ENCODE results near the gene DOCK2. TPM values are rescaled to one million over a fixed set of nuclear protein-coding genes. Genes with fewer than 3 reads are reported as not detected.

The DOCK2 gene
- total and polyA plus RNA-seq, 2 experiments from 2014 or later: 6.5 to 10.4 TPM

DNA sequence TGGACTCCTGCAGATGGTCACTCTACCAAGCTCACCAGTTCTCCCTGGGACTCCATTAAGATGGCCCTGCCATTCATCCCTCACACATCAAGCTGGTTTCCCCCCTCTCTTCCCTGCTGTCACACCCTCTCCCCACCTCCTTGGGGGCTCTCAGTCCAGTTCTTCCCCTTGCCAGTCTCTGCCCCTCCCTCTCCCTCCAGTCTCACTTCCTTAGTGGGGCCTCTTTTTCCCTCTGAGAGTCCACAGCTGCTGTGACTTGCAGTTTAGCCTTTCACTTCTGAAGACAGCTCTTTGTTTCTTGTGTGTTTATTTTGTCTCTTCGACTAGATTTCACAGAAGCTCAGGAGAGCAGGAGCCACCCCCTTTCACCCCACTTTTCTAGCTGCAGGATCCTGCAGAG is 10.5 kb downstream of the DOCK2 start:
- Histone ChIP-seq H3K9ac (no peak overlapping the region), H3K4me2 (ENCODE audit: unreplicated experiment) (no peak overlapping the region), H3K4me1 (ENCODE audit: insufficient read depth) (peaks cover 38% of the 10 kb centered on the region), H3K9me3 (ENCODE audit: low read depth) (no peaks in the 10 kb centered on the region), H3K4me3 (no peak overlapping the region), H3K9me2 (ENCODE audit: insufficient read depth) (no peaks in the 10 kb centered on the region), H3K27ac (peak overlapping the region; percentile 81), H3K79me2 (ENCODE audit: insufficient read depth) (no peaks in the 10 kb centered on the region), H2AFZ (peak overlapping the region; percentile 32; the same call in 1 of the 2 replicates), H3K27me3 (replicated peaks; ENCODE audit: insufficient read depth) (no peaks in the 10 kb centered on the region), H4K20me1 (ENCODE audit: insufficient read depth) (no peaks in the 10 kb centered on the region), H3K36me3 (ENCODE audit: low read depth) (no peaks in the 10 kb centered on the region), H3F3A (ENCODE audit: insufficient read depth) (peaks cover 33% of the 10 kb centered on the region)
- in situ Hi-C loops (cut with MboI): no loop called here
- 8 to 41% methylated on average over 1 of the region's 1 CpG for WGBS, 2 experiments (ENCODE audit: low coverage in 1 of 2, low lambda C conversion rate in 2 of 2, missing lambda C conversion rate in 2 of 2)
- no peak for TF ChIP-seq EZH2 (IDR thresholded peaks at IDR 0.05; ENCODE audit: insufficient read depth, poor library complexity, severe bottlenecking)
- no peak for TF ChIP-seq EZH2phosphoT487 (IDR thresholded peaks at IDR 0.05; ENCODE audit: insufficient read depth, low read depth)
- no peak for DNase-seq

DNA sequence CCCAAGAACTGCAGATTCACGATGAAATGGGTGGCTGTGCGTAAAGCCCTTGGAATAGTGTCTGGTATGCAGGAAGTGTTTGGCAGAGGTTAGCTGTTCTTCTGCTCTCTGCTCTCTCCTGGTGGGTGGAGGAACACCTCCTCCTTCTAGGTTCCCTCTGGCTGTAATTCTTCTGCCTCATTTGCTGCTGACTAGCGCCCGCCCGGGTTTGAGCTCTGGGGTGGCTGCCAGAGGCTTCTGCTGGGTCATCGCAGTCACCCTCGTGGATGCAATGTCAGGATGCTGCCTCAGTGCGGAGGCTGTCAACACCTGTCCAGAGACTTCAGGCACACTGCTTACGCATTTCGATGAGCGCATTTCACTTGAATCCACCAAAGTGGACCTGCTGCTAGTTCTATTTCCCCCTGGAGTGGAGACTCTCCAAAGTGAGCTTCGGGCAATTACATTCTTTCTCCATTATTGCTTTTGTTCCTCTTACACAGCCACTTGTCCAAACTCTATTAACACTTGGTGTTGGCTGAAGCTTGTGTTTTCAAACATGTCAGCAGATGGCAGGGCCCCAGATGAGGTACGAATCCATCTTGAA is 11.7 kb downstream of the DOCK2 start:
- no peak overlapping the region for H3K4me3 ChIP-seq
- peaks cover 38% of the 10 kb centered on the region for H3K4me1 ChIP-seq (ENCODE audit: insufficient read depth)
- no peaks in the 10 kb centered on the region for H3K27me3 ChIP-seq (replicated peaks; ENCODE audit: insufficient read depth)
- H3K27ac ChIP-seq: peak overlapping the region; percentile 81
- H3K4me2 ChIP-seq (ENCODE audit: unreplicated experiment): peak overlapping the region; percentile 37
- H2AFZ ChIP-seq: no peak overlapping the region
- DNase-seq: peak; percentile 90
- 36 to 41% methylated on average over 13 of the region's 13 CpGs for WGBS, 2 experiments (ENCODE audit: low coverage in 1 of 2, low lambda C conversion rate in 2 of 2, missing lambda C conversion rate in 2 of 2)
- no peaks in the 10 kb centered on the region for H3K9me2 ChIP-seq (ENCODE audit: insufficient read depth)
- TF ChIP-seq EZH2 (IDR thresholded peaks at IDR 0.05; ENCODE audit: insufficient read depth, poor library complexity, severe bottlenecking): no peak
- TF ChIP-seq EZH2phosphoT487 (IDR thresholded peaks at IDR 0.05; ENCODE audit: insufficient read depth, low read depth): no peak
- no peaks in the 10 kb centered on the region for H3K36me3 ChIP-seq (ENCODE audit: low read depth)
- peak overlapping the region; percentile 55 for H3K9ac ChIP-seq
- H4K20me1 ChIP-seq (ENCODE audit: insufficient read depth): no peaks in the 10 kb centered on the region
- peaks cover 33% of the 10 kb centered on the region for H3F3A ChIP-seq (ENCODE audit: insufficient read depth)
- no peaks in the 10 kb centered on the region for H3K9me3 ChIP-seq (ENCODE audit: low read depth)
- H3K79me2 ChIP-seq (ENCODE audit: insufficient read depth): no peaks in the 10 kb centered on the region
- in situ Hi-C loops (cut with MboI): no loop called here

GRCh38 chr5:169649486-169649885 is 12.4 kb downstream of the DOCK2 start:
- 83% methylated on average over 7 of the region's 7 CpGs for WGBS, 2 experiments (ENCODE audit: low coverage in 1 of 2, low lambda C conversion rate in 2 of 2, missing lambda C conversion rate in 2 of 2)
- Histone ChIP-seq H3K36me3 (ENCODE audit: low read depth) (no peaks in the 10 kb centered on the region), H3F3A (ENCODE audit: insufficient read depth) (peaks cover 33% of the 10 kb centered on the region), H3K9me3 (ENCODE audit: low read depth) (no peaks in the 10 kb centered on the region), H2AFZ (no peak overlapping the region), H3K4me3 (no peak overlapping the region), H3K79me2 (ENCODE audit: insufficient read depth) (no peaks in the 10 kb centered on the region), H3K27ac (peak overlapping the region; percentile 81), H4K20me1 (ENCODE audit: insufficient read depth) (no peaks in the 10 kb centered on the region), H3K9ac (no peak overlapping the region; the same call in 1 of the 2 replicates), H3K9me2 (ENCODE audit: insufficient read depth) (no peaks in the 10 kb centered on the region), H3K27me3 (replicated peaks; ENCODE audit: insufficient read depth) (no peaks in the 10 kb centered on the region), H3K4me1 (ENCODE audit: insufficient read depth) (peaks cover 38% of the 10 kb centered on the region), H3K4me2 (ENCODE audit: unreplicated experiment) (no peak overlapping the region)
- no peak for TF ChIP-seq EZH2 (IDR thresholded peaks at IDR 0.05; ENCODE audit: insufficient read depth, poor library complexity, severe bottlenecking)
- no peak for TF ChIP-seq EZH2phosphoT487 (IDR thresholded peaks at IDR 0.05; ENCODE audit: insufficient read depth, low read depth)
- peak; percentile 28 for DNase-seq
- in situ Hi-C loops (cut with MboI): no loop called here

DNA sequence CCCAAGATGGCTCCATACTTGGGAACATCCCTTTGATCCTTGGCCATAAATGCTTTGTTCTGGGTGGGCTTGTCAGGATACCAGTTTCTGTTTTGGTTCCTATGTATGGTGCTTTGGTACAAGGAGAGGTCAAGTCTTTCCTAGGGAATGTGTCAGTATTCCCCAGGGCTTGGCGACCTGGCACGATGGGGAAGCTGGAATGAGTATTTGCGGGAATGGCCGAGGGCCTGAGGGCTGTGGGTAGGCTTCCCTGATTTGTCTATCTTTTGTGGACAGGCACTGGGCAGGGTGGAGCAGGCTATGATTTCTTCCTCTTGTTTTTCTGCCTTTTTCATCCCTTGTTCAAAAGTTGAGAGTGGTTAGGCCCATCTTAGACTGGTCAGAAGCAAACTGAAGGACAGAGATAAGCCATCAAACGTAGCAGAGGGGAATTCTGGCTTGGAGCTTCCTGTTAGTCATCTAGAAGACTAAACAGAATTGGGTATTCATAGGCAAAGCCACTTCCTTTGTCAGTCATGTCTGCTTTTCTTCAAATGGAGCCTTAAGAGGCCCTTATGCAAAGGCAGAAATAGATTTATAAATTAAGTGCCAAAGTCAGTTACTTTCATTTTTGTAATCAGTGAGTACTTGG is 13.7 kb downstream of the DOCK2 start:
- Histone ChIP-seq H4K20me1 (ENCODE audit: insufficient read depth) (no peaks in the 10 kb centered on the region), H3K9me2 (ENCODE audit: insufficient read depth) (no peaks in the 10 kb centered on the region), H3F3A (ENCODE audit: insufficient read depth) (peaks cover 33% of the 10 kb centered on the region), H3K79me2 (ENCODE audit: insufficient read depth) (no peaks in the 10 kb centered on the region), H3K4me2 (ENCODE audit: unreplicated experiment) (peak overlapping the region; percentile 18), H3K4me1 (ENCODE audit: insufficient read depth) (peaks cover 38% of the 10 kb centered on the region), H3K9me3 (ENCODE audit: low read depth) (no peaks in the 10 kb centered on the region), H3K27me3 (replicated peaks; ENCODE audit: insufficient read depth) (no peaks in the 10 kb centered on the region), H3K9ac (0 out of 2 replicates have a peak overlapping the region, but pooled peaks have one; percentile 10), H2AFZ (peak overlapping the region; percentile 51), H3K36me3 (ENCODE audit: low read depth) (no peaks in the 10 kb centered on the region), H3K4me3 (no peak overlapping the region), H3K27ac (peak overlapping the region; percentile 81)
- TF ChIP-seq EZH2 (IDR thresholded peaks at IDR 0.05; ENCODE audit: insufficient read depth, poor library complexity, severe bottlenecking): no peak
- 75 to 76% methylated on average over 5 of the region's 5 CpGs for WGBS, 2 experiments (ENCODE audit: low coverage in 1 of 2, low lambda C conversion rate in 2 of 2, missing lambda C conversion rate in 2 of 2)
- peak; percentile 79 for DNase-seq
- in situ Hi-C loops (cut with MboI): no loop called here
